ENCODE results near the gene PCDHGA6. TPM values are rescaled to one million over a fixed set of nuclear protein-coding genes. Genes with fewer than 3 reads are reported as not detected.

PCDHGA6 gene
- total RNA-seq, 2 experiments from 2014 or later, result 0.28 to 0.33 TPM

Other genes with a start within 250 kb of the PCDHGA6 start
- not detected for gene PCDHB5, start 238.7 kb upstream of the PCDHGA6 start, total RNA-seq
- not detected for gene PCDHB6, start 223.8 kb upstream of the PCDHGA6 start, total RNA-seq
- gene PCDHB7, start 201.2 kb upstream of the PCDHGA6 start, total RNA-seq, result not detected
- gene PCDHB8, start 196.1 kb upstream of the PCDHGA6 start, total RNA-seq, result not detected
- not detected for gene PCDHB16, start 191.5 kb upstream of the PCDHGA6 start, total RNA-seq
- gene PCDHB9, start 186.7 kb upstream of the PCDHGA6 start, total RNA-seq, result not detected
- gene PCDHB10, start 181.5 kb upstream of the PCDHGA6 start, total RNA-seq, result not detected
- not detected for gene PCDHB11, start 174.3 kb upstream of the PCDHGA6 start, total RNA-seq
- gene PCDHB12, start 165.2 kb upstream of the PCDHGA6 start, total RNA-seq, result not detected
- gene PCDHB13, start 160.0 kb upstream of the PCDHGA6 start, total RNA-seq, result not detected
- under 1 TPM in 1 of 2 experiments, not detected in 1; 0.06 TPM for gene PCDHB14, start 150.5 kb upstream of the PCDHGA6 start, total RNA-seq
- under 1 TPM in 1 of 2 experiments, not detected in 1; 0.06 TPM for gene PCDHB15, start 128.5 kb upstream of the PCDHGA6 start, total RNA-seq
- gene SLC25A2, start 69.8 kb upstream of the PCDHGA6 start, total RNA-seq, result 1 to 10 TPM in 1 of 2 experiments, under 1 TPM in 1; 0.99 to 1.3 TPM
- gene TAF7, start 53.1 kb upstream of the PCDHGA6 start, total RNA-seq, result 10 to 100 TPM; 86.2 to 95.9 TPM
- gene PCDHGA1, start 43.4 kb upstream of the PCDHGA6 start, total RNA-seq, result under 1 TPM; 0.11 to 0.31 TPM
- gene PCDHGA2, start 35.1 kb upstream of the PCDHGA6 start, total RNA-seq, result under 1 TPM; 0.08 to 0.09 TPM
- gene PCDHGA3, start 30.1 kb upstream of the PCDHGA6 start, total RNA-seq, result under 1 TPM in 1 of 2 experiments, not detected in 1; 0.14 TPM
- not detected for gene PCDHGB1, start 23.8 kb upstream of the PCDHGA6 start, total RNA-seq
- under 1 TPM; 0.25 to 0.28 TPM for gene PCDHGA4, start 18.9 kb upstream of the PCDHGA6 start, total RNA-seq
- gene PCDHGB2, start 13.9 kb upstream of the PCDHGA6 start, total RNA-seq, result under 1 TPM; 0.64 to 0.88 TPM
- under 1 TPM; 0.23 to 0.30 TPM for gene PCDHGA5, start 9.7 kb upstream of the PCDHGA6 start, total RNA-seq
- under 1 TPM; 0.44 to 0.82 TPM for gene PCDHGB3, start 3.6 kb upstream of the PCDHGA6 start, total RNA-seq
- gene PCDHGA7, start 8.9 kb downstream of the PCDHGA6 start, total RNA-seq, result under 1 TPM; 0.26 to 0.28 TPM
- under 1 TPM in 1 of 2 experiments, not detected in 1; 0.11 TPM for gene PCDHGB4, start 13.8 kb downstream of the PCDHGA6 start, total RNA-seq
- under 1 TPM; 0.09 to 0.11 TPM for gene PCDHGA8, start 18.7 kb downstream of the PCDHGA6 start, total RNA-seq
- gene PCDHGB5, start 24.1 kb downstream of the PCDHGA6 start, total RNA-seq, result not detected
- gene PCDHGA9, start 28.9 kb downstream of the PCDHGA6 start, total RNA-seq, result under 1 TPM in 1 of 2 experiments, not detected in 1; 0.11 TPM
- gene PCDHGB6, start 34.1 kb downstream of the PCDHGA6 start, total RNA-seq, result under 1 TPM; 0.11 to 0.14 TPM
- under 1 TPM in 1 of 2 experiments, not detected in 1; 0.14 TPM for gene PCDHGA10, start 39.1 kb downstream of the PCDHGA6 start, total RNA-seq
- under 1 TPM in 1 of 2 experiments, not detected in 1; 0.11 TPM for gene PCDHGB7, start 43.8 kb downstream of the PCDHGA6 start, total RNA-seq
- under 1 TPM; 0.08 to 0.09 TPM for gene PCDHGA11, start 47.2 kb downstream of the PCDHGA6 start, total RNA-seq
- under 1 TPM in 1 of 2 experiments, not detected in 1; 0.11 TPM for gene PCDHGA12, start 56.6 kb downstream of the PCDHGA6 start, total RNA-seq
- not detected for gene PCDHGC3, start 102.1 kb downstream of the PCDHGA6 start, total RNA-seq
- gene PCDHGC4, start 111.1 kb downstream of the PCDHGA6 start, total RNA-seq, result not detected
- gene PCDHGC5, start 115.2 kb downstream of the PCDHGA6 start, total RNA-seq, result not detected
- gene DIAPH1, start 245.1 kb downstream of the PCDHGA6 start, total RNA-seq, result 100 to 1,000 TPM; 244 to 256 TPM